ENCODE data around the gene GOLGA7B. TPM values are rescaled to one million over a fixed set of nuclear protein-coding genes. Genes with fewer than 3 reads are reported as not detected.

Gene GOLGA7B
- total and polyA plus RNA-seq, 9 of the 15 experiments (the other 6 are each of a cell fraction or from before 2014, with no cell fraction given) = 0.03 to 0.07 (median 0.04) TPM; not detected in 3

- no peaks in the 10 kb centered on the region; a peak in 1 of 5 replicates for H3K27me3 ChIP-seq (ENCODE audit: control insufficient read depth in 2 of 2, insufficient read depth in 2 of 2, low read length in 2 of 2)
- FAIRE-seq (no peak), DNase-seq (ENCODE audit: extremely low read depth in 1 of 4, low spot score in 3 of 4) (peak in 3 of 4 experiments; percentile 17 to 43 (median 38)), ATAC-seq (no peak; the same call in 2 of the 3 replicates)
- TF ChIP-seq CTCF (IDR thresholded peaks at IDR 0.05 in 2 of 3, conservative IDR thresholded peaks at IDR 0.05 in 1 of 3; ENCODE audit: insufficient read depth in 2 of 3, low read depth in 1 of 3, low read length in 3 of 3) (0 out of 6 replicates have a peak, but pooled peaks of 1 of the 3 experiments have one; percentile 14), EGR1 (conservative IDR thresholded peaks at IDR 0.05) (peak; percentile 25), UBTF (IDR thresholded peaks at IDR 0.05; ENCODE audit: borderline replicate concordance in 1 of 2, low read depth in 2 of 2, low read length in 2 of 2) (no peak), EHMT2 (IDR thresholded peaks at IDR 0.05) (no peak), BHLHE40 (IDR thresholded peaks at IDR 0.05; ENCODE audit: low read length) (0 out of 2 replicates have a peak, but pooled peaks have one; percentile 38), ZNF253 (CRISPR knock-in tag; conservative IDR thresholded peaks at IDR 0.05) (no peak), USF2 (CRISPR knock-in tag; IDR thresholded peaks at IDR 0.05) (no peak), ATF3 (IDR thresholded peaks at IDR 0.05) (peak; percentile 37), ATF3 (CRISPR knock-in tag; conservative IDR thresholded peaks at IDR 0.05) (no peak)
- H3K4me1 ChIP-seq (replicated peaks in 1 of 2; ENCODE audit: control insufficient read depth in 2 of 2, insufficient read depth in 2 of 2, low read length in 2 of 2) = peaks cover 14 to 17% of the 10 kb centered on the region in 2 experiments
- H3K36me3 ChIP-seq (ENCODE audit: control insufficient read depth, insufficient read depth, low read length) = no peaks in the 10 kb centered on the region
- 37% methylated on average over 7 of the region's 12 CpGs for WGBS (ENCODE audit: insufficient coverage, low coverage, missing lambda C conversion rate)
- H2AFZ ChIP-seq (ENCODE audit: low read depth, low read length) = no peak overlapping the region
- H3K27ac ChIP-seq (ENCODE audit: extremely low read depth, low read depth, low read length) = no peak overlapping the region; the same call in 2 of the 3 replicates
- no peak overlapping the region for H3K4me3 ChIP-seq
- POLR2A ChIA-PET = interaction anchor here (0.5 to 0.9 kb wide), 2 partner anchors 15 to 21 kb away, joined by 3 read pairs; no protein-coding TSS in a partner anchor
- BruUV-seq (replicated peaks) = no TSS peak
- in situ Hi-C loops (cut with MboI) (no loop called here), intact Hi-C loops (cut with micrococcal nuclease) (no loop called here)
- H3K79me2 ChIP-seq (ENCODE audit: control insufficient read depth, insufficient read depth, low read length) = no peaks in the 10 kb centered on the region
- CTCF ChIA-PET (ENCODE audit: low intra/inter-chr PET ratio) = no interaction called here
- H4K20me1 ChIP-seq (replicated peaks; ENCODE audit: control insufficient read depth, insufficient read depth, low read length) = no peaks in the 10 kb centered on the region
- H3K4me2 ChIP-seq (ENCODE audit: insufficient read depth, low read length) = no peak overlapping the region
- no peaks in the 10 kb centered on the region for H3K9me3 ChIP-seq (replicated peaks; ENCODE audit: control insufficient read depth, insufficient read depth, low read depth, low read length)
- no peaks in the 10 kb centered on the region for H3K9me1 ChIP-seq (ENCODE audit: control insufficient read depth, insufficient read depth, low read length)
- H3K9ac ChIP-seq (ENCODE audit: insufficient read depth in 1 of 2, low read depth in 2 of 2, low read length in 2 of 2) = no peak overlapping the region
Measured at GRCh38 chr10:97888641-97889262, 39.1 kb downstream of the GOLGA7B start.

Data from K562 (cell line).